B cell (primary cell): ENCODE measurements around the gene MEAF6. TPM values are rescaled to one million over a fixed set of nuclear protein-coding genes. Genes with fewer than 3 reads are reported as not detected.

Source experiments
- ATAC-seq: fragments of 200-7000 bp; cut with Tn5 transposase; one replicate; pipeline ENCODE4 v1.10.0; 2021; ENCODE audit warnings: low read depth, mild to moderate bottlenecking, moderate number of reproducible peaks, moderate library complexity
- CTCF ChIA-PET: fragments of 350-600 bp; sonication (Branson Sonifier 250); formaldehyde crosslinking; loops from one replicate; lab custom pipeline; 2021; ENCODE audit warnings: antibody characterized with exemption, inconsistent platforms; lab: Charles Lee
- POLR2A ChIA-PET: fragments of 350-600 bp; sonication (Branson Sonifier 250); formaldehyde crosslinking; loops from one replicate; lab custom pipeline; 2021; ENCODE audit warnings: antibody characterized with exemption; lab: Charles Lee
- DNase-seq: peaks from one replicate; pipeline ENCODE4 v3.0.0; 2013
- H2AFZ ChIP-seq: 2 replicates; pipeline ENCODE4 v1.6.1; 2012; ENCODE audit warnings: mild to moderate bottlenecking, low read depth, low read length; ENCODE audit not compliant: insufficient read depth, poor library complexity, severe bottlenecking
- H3K27ac ChIP-seq, 2 donors: 1 replicate in 1 of 2; 2 replicates in 1 of 2; pipeline ENCODE4 v1.5.1; 2012 to 2013; ENCODE audit warnings: low read length in 2 of 2, mild to moderate bottlenecking in 2 of 2, moderate library complexity in 1 of 2
- H3K27me3 ChIP-seq, 4 experiments: fragments of 200-600 bp in 1 of 4; sonication (generic) in 1 of 4; replicated peaks in 1 of 4; 1 replicate in 2 of 4; 2 replicates in 2 of 4; pipeline versions ENCODE4 v1.6.1 to v1.7.0; 2013 to 2016; ENCODE audit warnings: low read length in 3 of 4, mild to moderate bottlenecking in 2 of 4, mixed read lengths in 1 of 4, moderate library complexity in 1 of 4; ENCODE audit not compliant: insufficient read depth in 4 of 4, control insufficient read depth in 3 of 4; ENCODE audit errors: control extremely low read depth in 1 of 4
- H3K36me3 ChIP-seq, 2 experiments: replicated peaks in 1 of 2; 1 replicate in 1 of 2; 2 replicates in 1 of 2; pipeline versions ENCODE4 v1.6.1 to v1.7.1; 2013; ENCODE audit warnings: low read length in 1 of 2; ENCODE audit not compliant: insufficient read depth in 2 of 2, control insufficient read depth in 1 of 2; ENCODE audit errors: control extremely low read depth in 1 of 2, extremely low read depth in 1 of 2
- H3K4me1 ChIP-seq, 2 donors: fragments of 200-600 bp in 1 of 2; sonication (generic) in 1 of 2; 1 replicate in 1 of 2; 2 replicates in 1 of 2; pipeline versions ENCODE4 v1.5.1 to v1.6.1; 2013 to 2017; ENCODE audit warnings: low read length in 2 of 2; ENCODE audit not compliant: control insufficient read depth in 2 of 2, insufficient read depth in 2 of 2
- H3K4me2 ChIP-seq: replicated peaks from 2 replicates; pipeline ENCODE3; 2012; ENCODE audit warnings: mild to moderate bottlenecking, low read depth, low read length; ENCODE audit not compliant: poor library complexity, severe bottlenecking
- H3K4me3 ChIP-seq, 5 experiments: fragments of 200-600 bp in 1 of 5; sonication (generic) in 1 of 5; 1 replicate in 3 of 5; 2 replicates in 2 of 5; pipeline versions ENCODE4 v1.5.1 to v1.7.0; 2011 to 2016; ENCODE audit warnings: low read length in 4 of 5, mild to moderate bottlenecking in 4 of 5, low read depth in 2 of 5, control low read depth in 1 of 5, moderate library complexity in 1 of 5; ENCODE audit not compliant: insufficient read depth in 1 of 5; ENCODE audit errors: control extremely low read depth in 1 of 5, extremely low read depth in 1 of 5
- H3K79me2 ChIP-seq: fragments of 200-600 bp; sonication (generic); one replicate; pipeline ENCODE4 v1.6.0; 2016; ENCODE audit warnings: low read length; ENCODE audit not compliant: control insufficient read depth, insufficient read depth
- H3K9ac ChIP-seq: fragments of 200-600 bp; sonication (generic); 2 replicates; pipeline ENCODE4 v1.6.1; 2017; ENCODE audit warnings: mild to moderate bottlenecking, low read length, moderate library complexity
- H3K9me3 ChIP-seq, 3 donors: one replicate each; pipeline versions ENCODE4 v1.6.1 to v1.7.1; 2013; ENCODE audit warnings: low read length in 2 of 3; ENCODE audit not compliant: control insufficient read depth in 2 of 3, insufficient read depth in 1 of 3; ENCODE audit errors: control extremely low read depth in 1 of 3
- H4K20me1 ChIP-seq: 2 replicates; pipeline ENCODE4 v1.6.0; 2012; ENCODE audit warnings: mild to moderate bottlenecking, low read length; ENCODE audit not compliant: insufficient read depth, control insufficient read depth, poor library complexity, severe bottlenecking
- H3K27ac Mint-ChIP-seq: one replicate; pipeline ENCODE4 v1.8.0; 2021; ENCODE audit warnings: mixed read lengths
- H3K27me3 Mint-ChIP-seq: one replicate; pipeline ENCODE4 v1.8.0; 2021; ENCODE audit warnings: mixed read lengths
- H3K4me1 Mint-ChIP-seq: one replicate; pipeline ENCODE4 v1.8.0; 2021; ENCODE audit warnings: mixed read lengths
- H3K4me3 Mint-ChIP-seq: one replicate; pipeline ENCODE4 v1.8.0; 2021; ENCODE audit warnings: mixed read lengths
- H3K9me3 Mint-ChIP-seq: one replicate; pipeline ENCODE4 v1.8.0; 2022; ENCODE audit warnings: mixed read lengths; ENCODE audit not compliant: insufficient read depth
- EZH2 ChIP-seq: IDR thresholded peaks from 2 replicates; pipeline ENCODE4 v1.6.1; 2012; ENCODE audit warnings: borderline replicate concordance, low read depth, mild to moderate bottlenecking, moderate library complexity, low read length; ENCODE audit not compliant: insufficient read depth, poor library complexity, severe bottlenecking
- WGBS: methylation state at CpG from one replicate; pipeline ENCODE4 v1.1.5; 2013; ENCODE audit warnings: missing lambda C conversion rate; ENCODE audit not compliant: insufficient coverage; 5-methylcytosine and 5-hydroxymethylcytosine counted together
- intact Hi-C: fragments of 100-400 bp; cut with micrococcal nuclease; formaldehyde crosslinking; loops from one replicate; pipeline ENCODE4 v1.10.0; 2022
- polyA plus RNA-seq: library from polyadenylated mRNA; depleted of rRNA; stranded (reverse); fragments of >200 nt; gene quantifications from 2 replicates; pipeline ENCODE4 v1.2.3, GENCODE V29; 2012
- total RNA-seq, 2 donors: library from RNA; stranded (reverse); fragments of 120-200 nt in 1 of 2; gene quantifications; 1 replicate in 1 of 2; 2 replicates in 1 of 2; pipeline versions ENCODE4 v1.2.3 to v1.2.4, GENCODE V29; 2013 to 2022
- TF ChIP-seq, protein P1 (sequence below): fragments of 200-600 bp; IDR thresholded peaks from one replicate; pipeline ENCODE4 v1.8.0; 2022; ENCODE audit warnings: antibody characterized with exemption, mild to moderate bottlenecking

Gene MEAF6
- total and polyA plus RNA-seq, 2 donors (not counting 1 experiment from before 2014, with no cell fraction given) = 52.5 to 84.2 TPM

DNA sequence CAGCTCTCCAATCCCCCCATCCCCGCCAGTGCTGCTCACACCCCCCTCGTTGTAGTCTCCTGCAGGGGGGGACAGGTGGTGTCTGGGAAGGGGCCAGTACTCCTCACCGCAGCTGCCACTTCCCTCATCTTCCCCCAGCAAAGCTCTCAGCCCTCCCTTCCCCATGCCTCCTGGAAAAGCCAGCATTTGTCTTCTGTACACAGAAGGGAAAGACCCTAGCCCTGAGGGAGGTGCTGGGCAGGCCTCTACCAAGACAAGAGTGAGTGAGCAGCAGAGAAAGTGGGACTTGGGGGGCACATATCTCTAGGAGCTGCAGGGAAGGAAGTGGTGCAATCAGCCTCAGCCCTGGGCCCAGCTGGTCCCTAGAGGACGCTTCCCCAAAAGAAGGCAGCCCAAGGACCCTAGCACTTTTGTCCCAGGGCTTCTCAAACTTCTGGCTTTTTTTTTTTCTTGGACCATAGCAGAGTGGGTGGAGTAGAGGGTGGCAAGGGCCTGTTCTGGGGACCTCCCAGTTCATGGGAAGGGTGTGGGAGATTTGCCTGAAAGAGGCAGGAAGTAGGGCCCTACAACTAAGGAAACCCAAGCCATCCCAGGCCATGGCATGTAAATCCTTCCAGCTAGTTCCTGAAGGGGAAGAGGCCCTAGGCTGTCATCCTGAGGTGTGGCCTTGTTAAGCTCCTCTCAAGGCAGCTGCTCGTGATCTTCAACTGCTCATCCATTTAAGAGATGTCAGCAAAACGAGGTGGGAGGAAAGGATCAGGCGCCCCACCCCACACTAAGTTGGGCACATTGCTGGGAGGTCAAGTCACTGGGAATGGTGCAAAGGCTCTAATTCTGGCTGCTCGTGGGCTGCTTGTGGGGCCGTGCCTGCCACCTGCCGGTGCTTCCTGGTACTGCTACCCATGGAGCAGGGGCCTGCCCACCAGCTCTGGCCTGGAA, 27.6 kb downstream of the MEAF6 start:
- no peak overlapping the region for H3K4me3 ChIP-seq
- H3K9ac ChIP-seq = no peak overlapping the region
- H3K9me3 ChIP-seq = no peaks in the 10 kb centered on the region
- ATAC-seq = peak; percentile 89
- peak; percentile 83 for DNase-seq
- H3K4me2 ChIP-seq = peak overlapping the region; percentile 5
- CTCF ChIA-PET = interaction anchor here (0.5 to 22.3 kb wide), 25 partner anchors 11 to 1895 kb away, joined by 3 to 690 read pairs (median 8); partner anchors contain the start of genes MEAF6, MTF1 and ZC3H12A
- peaks cover 0 to 68% of the 10 kb centered on the region in 2 experiments for H3K36me3 ChIP-seq
- H3K27ac ChIP-seq = peak overlapping the region; percentile 16 to 66
- peaks cover 11 to 14% of the 10 kb centered on the region in 2 donors for H3K4me1 ChIP-seq
- TF ChIP-seq EZH2 = no peak
- TF ChIP-seq, protein P1, sequence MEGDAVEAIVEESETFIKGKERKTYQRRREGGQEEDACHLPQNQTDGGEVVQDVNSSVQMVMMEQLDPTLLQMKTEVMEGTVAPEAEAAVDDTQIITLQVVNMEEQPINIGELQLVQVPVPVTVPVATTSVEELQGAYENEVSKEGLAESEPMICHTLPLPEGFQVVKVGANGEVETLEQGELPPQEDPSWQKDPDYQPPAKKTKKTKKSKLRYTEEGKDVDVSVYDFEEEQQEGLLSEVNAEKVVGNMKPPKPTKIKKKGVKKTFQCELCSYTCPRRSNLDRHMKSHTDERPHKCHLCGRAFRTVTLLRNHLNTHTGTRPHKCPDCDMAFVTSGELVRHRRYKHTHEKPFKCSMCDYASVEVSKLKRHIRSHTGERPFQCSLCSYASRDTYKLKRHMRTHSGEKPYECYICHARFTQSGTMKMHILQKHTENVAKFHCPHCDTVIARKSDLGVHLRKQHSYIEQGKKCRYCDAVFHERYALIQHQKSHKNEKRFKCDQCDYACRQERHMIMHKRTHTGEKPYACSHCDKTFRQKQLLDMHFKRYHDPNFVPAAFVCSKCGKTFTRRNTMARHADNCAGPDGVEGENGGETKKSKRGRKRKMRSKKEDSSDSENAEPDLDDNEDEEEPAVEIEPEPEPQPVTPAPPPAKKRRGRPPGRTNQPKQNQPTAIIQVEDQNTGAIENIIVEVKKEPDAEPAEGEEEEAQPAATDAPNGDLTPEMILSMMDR = peak; percentile 97
- H3K79me2 ChIP-seq = peaks cover 3% of the 10 kb centered on the region
- H3K27me3 ChIP-seq = no peaks in the 10 kb centered on the region
- POLR2A ChIA-PET = interaction anchor here (0.5 to 2.3 kb wide), 6 partner anchors 8 to 201 kb away, joined by 3 to 28 read pairs (median 5); partner anchors contain the start of gene ZC3H12A
- no peak overlapping the region for H3K4me3 Mint-ChIP-seq
- 3% methylated on average over 3 of the region's 10 CpGs for WGBS
- intact Hi-C loops = loop anchor here (1.0 kb wide), 4 partner anchors 8 to 195 kb away; partner anchors contain the start of gene ZC3H12A
- no peaks in the 10 kb centered on the region for H3K9me3 Mint-ChIP-seq
- H4K20me1 ChIP-seq = peaks cover 28% of the 10 kb centered on the region
- no peak overlapping the region for H2AFZ ChIP-seq
- H3K27ac Mint-ChIP-seq = peak overlapping the region; percentile 86
- H3K4me1 Mint-ChIP-seq = peaks cover 24% of the 10 kb centered on the region
- no peaks in the 10 kb centered on the region for H3K27me3 Mint-ChIP-seq
